Keratinocyte (primary cell): Measurements from ENCODE around the gene UBXN7.
A peak's percentile ranks its signal among the peaks of the same experiment; 100 is the strongest.
"Not testable (repeated sequence)": the region's sequence is repeated elsewhere in the genome, so short reads cannot be mapped to it uniquely, and the experiment has no call there.

Source experiments
- CTCF ChIP-seq, 3 experiments: IDR thresholded peaks in 1 of 3; conservative IDR thresholded peaks in 1 of 3; optimal IDR thresholded peaks in 1 of 3; 2 replicates in 2 of 3; 3 replicates in 1 of 3; pipeline versions ENCODE3 to v1.5.1; 2011; ENCODE audit warnings: low read length in 3 of 3, mild to moderate bottlenecking in 3 of 3, moderate library complexity in 2 of 3, control low read depth in 1 of 3, inconsistent platforms in 1 of 3; ENCODE audit not compliant: insufficient read depth in 2 of 3; ENCODE audit errors: extremely low read depth in 1 of 3
- EZH2 ChIP-seq: IDR thresholded peaks from one replicate; pipeline ENCODE4 v1.6.1; 2012; ENCODE audit warnings: inconsistent platforms, mild to moderate bottlenecking, low read length, moderate library complexity

- peak in 2 of 3 experiments; percentile 9 to 13 for TF ChIP-seq CTCF (optimal IDR thresholded peaks at IDR 0.05 in 1 of 3, IDR thresholded peaks at IDR 0.05 in 1 of 3, conservative IDR thresholded peaks at IDR 0.05 in 1 of 3; ENCODE audit: extremely low read depth in 1 of 3, insufficient read depth in 2 of 3, low read length in 3 of 3)
- TF ChIP-seq EZH2: not testable (repeated sequence)
These were observed 13.2 kb upstream of the UBXN7 start for GRCh38 chr3:196445391-196445790.
